ENCODE data around the gene KCNJ15.

The KCNJ15 gene

DNA sequence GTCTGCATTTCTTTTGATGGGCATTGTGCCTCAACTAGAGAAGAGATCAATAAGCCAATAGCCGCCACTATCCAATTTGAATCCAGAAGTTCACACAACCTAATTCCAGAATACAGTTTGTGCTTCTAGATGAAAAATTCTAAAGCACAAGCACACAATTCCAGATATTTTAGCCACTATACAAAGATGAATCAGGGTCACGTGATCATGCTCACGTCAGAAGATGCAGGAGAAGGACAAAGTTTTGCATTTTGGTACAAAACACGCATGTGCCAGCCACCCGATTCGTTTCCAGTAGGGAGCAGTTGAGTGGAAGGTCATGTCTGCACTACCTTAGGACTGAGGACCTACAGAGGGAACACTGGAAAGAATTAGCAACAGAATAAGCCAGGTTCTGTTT, 3.6 kb downstream of the KCNJ15 start (continued):
- TF ChIP-seq, protein P1, sequence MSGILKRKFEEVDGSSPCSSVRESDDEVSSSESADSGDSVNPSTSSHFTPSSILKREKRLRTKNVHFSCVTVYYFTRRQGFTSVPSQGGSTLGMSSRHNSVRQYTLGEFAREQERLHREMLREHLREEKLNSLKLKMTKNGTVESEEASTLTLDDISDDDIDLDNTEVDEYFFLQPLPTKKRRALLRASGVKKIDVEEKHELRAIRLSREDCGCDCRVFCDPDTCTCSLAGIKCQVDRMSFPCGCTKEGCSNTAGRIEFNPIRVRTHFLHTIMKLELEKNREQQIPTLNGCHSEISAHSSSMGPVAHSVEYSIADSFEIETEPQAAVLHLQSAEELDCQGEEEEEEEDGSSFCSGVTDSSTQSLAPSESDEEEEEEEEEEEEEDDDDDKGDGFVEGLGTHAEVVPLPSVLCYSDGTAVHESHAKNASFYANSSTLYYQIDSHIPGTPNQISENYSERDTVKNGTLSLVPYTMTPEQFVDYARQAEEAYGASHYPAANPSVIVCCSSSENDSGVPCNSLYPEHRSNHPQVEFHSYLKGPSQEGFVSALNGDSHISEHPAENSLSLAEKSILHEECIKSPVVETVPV (CRISPR knock-in tag; IDR thresholded peaks at IDR 0.05): no peak
- TF ChIP-seq ESRRG (CRISPR knock-in tag; IDR thresholded peaks at IDR 0.05) (no peak), GLIS3 (CRISPR knock-in tag; IDR thresholded peaks at IDR 0.05) (no peak), BACH2 (CRISPR knock-in tag; IDR thresholded peaks at IDR 0.05; ENCODE audit: borderline replicate concordance) (no peak), CSDC2 (CRISPR knock-in tag; IDR thresholded peaks at IDR 0.05) (no peak), TOX (CRISPR knock-in tag; IDR thresholded peaks at IDR 0.05; ENCODE audit: borderline replicate concordance) (no peak), ARNTL (CRISPR knock-in tag; IDR thresholded peaks at IDR 0.05; ENCODE audit: borderline replicate concordance, low read depth) (no peak), ZC3H10 (CRISPR knock-in tag; IDR thresholded peaks at IDR 0.05) (no peak), ZNF70 (CRISPR knock-in tag; IDR thresholded peaks at IDR 0.05) (no peak)
- TF ChIP-seq, protein P2, sequence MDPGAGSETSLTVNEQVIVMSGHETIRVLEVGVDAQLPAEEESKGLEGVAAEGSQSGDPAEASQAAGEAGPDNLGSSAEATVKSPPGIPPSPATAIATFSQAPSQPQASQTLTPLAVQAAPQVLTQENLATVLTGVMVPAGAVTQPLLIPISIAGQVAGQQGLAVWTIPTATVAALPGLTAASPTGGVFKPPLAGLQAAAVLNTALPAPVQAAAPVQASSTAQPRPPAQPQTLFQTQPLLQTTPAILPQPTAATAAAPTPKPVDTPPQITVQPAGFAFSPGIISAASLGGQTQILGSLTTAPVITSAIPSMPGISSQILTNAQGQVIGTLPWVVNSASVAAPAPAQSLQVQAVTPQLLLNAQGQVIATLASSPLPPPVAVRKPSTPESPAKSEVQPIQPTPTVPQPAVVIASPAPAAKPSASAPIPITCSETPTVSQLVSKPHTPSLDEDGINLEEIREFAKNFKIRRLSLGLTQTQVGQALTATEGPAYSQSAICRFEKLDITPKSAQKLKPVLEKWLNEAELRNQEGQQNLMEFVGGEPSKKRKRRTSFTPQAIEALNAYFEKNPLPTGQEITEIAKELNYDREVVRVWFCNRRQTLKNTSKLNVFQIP (CRISPR knock-in tag; IDR thresholded peaks at IDR 0.05; ENCODE audit: borderline replicate concordance, low read depth): no peak

DNA sequence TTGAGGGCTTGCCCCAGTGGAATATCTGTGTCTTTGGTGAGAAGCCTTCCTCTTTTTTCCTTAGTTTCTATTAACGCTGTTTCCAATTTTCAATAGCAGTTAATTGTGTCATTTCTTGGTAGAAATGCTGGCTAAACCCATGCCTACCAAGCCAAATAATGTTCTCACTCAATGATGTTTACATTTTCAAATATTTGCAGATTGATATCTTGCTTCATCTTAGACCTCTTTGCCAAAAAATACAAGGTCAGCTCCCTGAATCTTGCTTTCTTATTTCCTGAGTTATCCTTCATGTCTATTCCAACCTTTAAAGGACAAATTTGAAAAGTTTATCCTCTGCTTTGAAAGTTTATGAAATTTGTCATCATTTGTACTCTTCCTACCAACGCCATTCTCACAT, 5.1 kb downstream of the KCNJ15 start:
- ATAC-seq: no peak
- TF ChIP-seq ZC3H10 (CRISPR knock-in tag; IDR thresholded peaks at IDR 0.05) (no peak), ZFP30 (CRISPR knock-in tag; IDR thresholded peaks at IDR 0.05) (no peak), RARB (CRISPR knock-in tag; IDR thresholded peaks at IDR 0.05) (no peak), ARNTL (CRISPR knock-in tag; IDR thresholded peaks at IDR 0.05; ENCODE audit: borderline replicate concordance, low read depth) (no peak), ZNF565 (CRISPR knock-in tag; conservative IDR thresholded peaks at IDR 0.05; ENCODE audit: low read depth) (no peak), ESRRG (CRISPR knock-in tag; IDR thresholded peaks at IDR 0.05) (no peak), GLIS3 (CRISPR knock-in tag; IDR thresholded peaks at IDR 0.05) (no peak), PPARA (CRISPR knock-in tag; IDR thresholded peaks at IDR 0.05; ENCODE audit: borderline replicate concordance) (no peak), OSR1 (CRISPR knock-in tag; IDR thresholded peaks at IDR 0.05) (no peak), SNAI2 (CRISPR knock-in tag; IDR thresholded peaks at IDR 0.05) (no peak), BACH2 (CRISPR knock-in tag; IDR thresholded peaks at IDR 0.05; ENCODE audit: borderline replicate concordance) (no peak), ZNF8 (CRISPR knock-in tag; IDR thresholded peaks at IDR 0.05) (no peak), ZFP3 (CRISPR knock-in tag; IDR thresholded peaks at IDR 0.05) (no peak), CSDC2 (CRISPR knock-in tag; IDR thresholded peaks at IDR 0.05) (no peak)
- TF ChIP-seq, protein P1 (CRISPR knock-in tag; IDR thresholded peaks at IDR 0.05): no peak
- TF ChIP-seq, protein P2 (CRISPR knock-in tag; IDR thresholded peaks at IDR 0.05; ENCODE audit: borderline replicate concordance, low read depth): no peak
- TF ChIP-seq, protein P3, sequence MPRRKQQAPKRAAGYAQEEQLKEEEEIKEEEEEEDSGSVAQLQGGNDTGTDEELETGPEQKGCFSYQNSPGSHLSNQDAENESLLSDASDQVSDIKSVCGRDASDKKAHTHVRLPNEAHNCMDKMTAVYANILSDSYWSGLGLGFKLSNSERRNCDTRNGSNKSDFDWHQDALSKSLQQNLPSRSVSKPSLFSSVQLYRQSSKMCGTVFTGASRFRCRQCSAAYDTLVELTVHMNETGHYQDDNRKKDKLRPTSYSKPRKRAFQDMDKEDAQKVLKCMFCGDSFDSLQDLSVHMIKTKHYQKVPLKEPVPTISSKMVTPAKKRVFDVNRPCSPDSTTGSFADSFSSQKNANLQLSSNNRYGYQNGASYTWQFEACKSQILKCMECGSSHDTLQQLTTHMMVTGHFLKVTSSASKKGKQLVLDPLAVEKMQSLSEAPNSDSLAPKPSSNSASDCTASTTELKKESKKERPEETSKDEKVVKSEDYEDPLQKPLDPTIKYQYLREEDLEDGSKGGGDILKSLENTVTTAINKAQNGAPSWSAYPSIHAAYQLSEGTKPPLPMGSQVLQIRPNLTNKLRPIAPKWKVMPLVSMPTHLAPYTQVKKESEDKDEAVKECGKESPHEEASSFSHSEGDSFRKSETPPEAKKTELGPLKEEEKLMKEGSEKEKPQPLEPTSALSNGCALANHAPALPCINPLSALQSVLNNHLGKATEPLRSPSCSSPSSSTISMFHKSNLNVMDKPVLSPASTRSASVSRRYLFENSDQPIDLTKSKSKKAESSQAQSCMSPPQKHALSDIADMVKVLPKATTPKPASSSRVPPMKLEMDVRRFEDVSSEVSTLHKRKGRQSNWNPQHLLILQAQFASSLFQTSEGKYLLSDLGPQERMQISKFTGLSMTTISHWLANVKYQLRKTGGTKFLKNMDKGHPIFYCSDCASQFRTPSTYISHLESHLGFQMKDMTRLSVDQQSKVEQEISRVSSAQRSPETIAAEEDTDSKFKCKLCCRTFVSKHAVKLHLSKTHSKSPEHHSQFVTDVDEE (CRISPR knock-in tag; IDR thresholded peaks at IDR 0.05): no peak
- TF ChIP-seq, protein P4, sequence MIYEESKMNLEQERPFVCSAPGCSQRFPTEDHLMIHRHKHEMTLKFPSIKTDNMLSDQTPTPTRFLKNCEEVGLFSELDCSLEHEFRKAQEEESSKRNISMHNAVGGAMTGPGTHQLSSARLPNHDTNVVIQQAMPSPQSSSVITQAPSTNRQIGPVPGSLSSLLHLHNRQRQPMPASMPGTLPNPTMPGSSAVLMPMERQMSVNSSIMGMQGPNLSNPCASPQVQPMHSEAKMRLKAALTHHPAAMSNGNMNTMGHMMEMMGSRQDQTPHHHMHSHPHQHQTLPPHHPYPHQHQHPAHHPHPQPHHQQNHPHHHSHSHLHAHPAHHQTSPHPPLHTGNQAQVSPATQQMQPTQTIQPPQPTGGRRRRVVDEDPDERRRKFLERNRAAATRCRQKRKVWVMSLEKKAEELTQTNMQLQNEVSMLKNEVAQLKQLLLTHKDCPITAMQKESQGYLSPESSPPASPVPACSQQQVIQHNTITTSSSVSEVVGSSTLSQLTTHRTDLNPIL (CRISPR knock-in tag; IDR thresholded peaks at IDR 0.05; ENCODE audit: low read depth): no peak

Data from SK-N-SH treated with all-trans-retinoic acid at 6 μM for 48 hours (cell line).